Cerebellar cortex (tissue), 1 donor: ENCODE results near the gene AZIN2.
A peak's percentile ranks its signal among the peaks of the same experiment; 100 is the strongest.
"Not testable (repeated sequence)": the region's sequence is repeated elsewhere in the genome, so short reads cannot be mapped to it uniquely, and the experiment has no call there.

Experiments used
- DNase-seq: peaks from one replicate; pipeline ENCODE4 v3.0.0-alpha.2; 2015; ENCODE audit warnings: low spot score

AZIN2 gene

GRCh38 chr1:33127001-33127823 is 46.3 kb downstream of the AZIN2 start:
- peak; percentile 99 for DNase-seq

- no peak for DNase-seq
Observed at GRCh38 chr1:33128781-33129180, 47.8 kb downstream of the AZIN2 start.

- DNase-seq = no peak
Observed at GRCh38 chr1:33130297-33130696, 49.3 kb downstream of the AZIN2 start.

GRCh38 chr1:33131191-33131590 is 50.2 kb downstream of the AZIN2 start:
- DNase-seq = no peak

- no peak for DNase-seq
Observed at GRCh38 chr1:33132549-33132948, 51.6 kb downstream of the AZIN2 start.

GRCh38 chr1:33133478-33134105 is 52.6 kb downstream of the AZIN2 start:
- DNase-seq = no peak

- DNase-seq = not testable (repeated sequence)
Observed at GRCh38 chr1:33136041-33136440, 55.1 kb downstream of the AZIN2 start.

GRCh38 chr1:33137800-33138199 is 56.8 kb downstream of the AZIN2 start:
- peak; percentile 62 for DNase-seq

GRCh38 chr1:33140153-33141149 is 59.5 kb downstream of the AZIN2 start:
- DNase-seq = peak; percentile 36

- no peak for DNase-seq
Observed at GRCh38 chr1:33141216-33141615, 60.3 kb downstream of the AZIN2 start.

GRCh38 chr1:33141781-33142180 is 60.8 kb downstream of the AZIN2 start:
- DNase-seq = no peak

GRCh38 chr1:33142483-33143064 is 61.6 kb downstream of the AZIN2 start:
- DNase-seq = no peak

- DNase-seq = no peak
Observed at GRCh38 chr1:33143176-33143575, 62.2 kb downstream of the AZIN2 start.

- DNase-seq = no peak
Observed at GRCh38 chr1:33143698-33144097, 62.7 kb downstream of the AZIN2 start.

GRCh38 chr1:33146003-33146402 is 65.0 kb downstream of the AZIN2 start:
- DNase-seq = no peak

GRCh38 chr1:33147275-33147996 is 66.5 kb downstream of the AZIN2 start:
- DNase-seq = no peak

- no peak for DNase-seq
Observed at GRCh38 chr1:33147997-33148314, 67.0 kb downstream of the AZIN2 start.

- no peak for DNase-seq
Observed at GRCh38 chr1:33148615-33149014, 67.7 kb downstream of the AZIN2 start.

GRCh38 chr1:33149453-33150190 is 68.7 kb downstream of the AZIN2 start:
- no peak for DNase-seq

GRCh38 chr1:33150522-33150921 is 69.6 kb downstream of the AZIN2 start:
- no peak for DNase-seq

GRCh38 chr1:33151116-33151515 is 70.2 kb downstream of the AZIN2 start:
- no peak for DNase-seq
